Panc1 (cell line): Measurements from ENCODE around the gene L3MBTL3. TPM values are rescaled to one million over a fixed set of nuclear protein-coding genes. Genes with fewer than 3 reads are reported as not detected.

Source experiments
- ATAC-seq: fragments of 200-7000 bp; cut with Tn5 transposase; 2 replicates; pipeline ENCODE4 v1.9.1; 2020; ENCODE audit warnings: mild to moderate bottlenecking, moderate library complexity
- BruUV-seq: library from RNA; stranded (reverse); fragments of 400-500 nt; replicated peaks from 2 replicates; lab custom pipeline; 2021; lab: Mats Ljungman, UMichigan
- CTCF ChIA-PET: fragments of 300-600 bp; sonication (Branson Sonifier 250); formaldehyde crosslinking; loops from one replicate; lab custom pipeline; 2022; ENCODE audit warnings: antibody characterized with exemption; lab: Charles Lee
- POLR2A ChIA-PET: fragments of 300-600 bp; sonication (Branson Sonifier 250); formaldehyde crosslinking; loops from one replicate; lab custom pipeline; 2022; ENCODE audit warnings: antibody characterized with exemption; lab: Charles Lee
- DNase-seq: peaks from one replicate; pipeline ENCODE4 v3.0.0-alpha.2; 2010; ENCODE audit warnings: low read depth, low spot score
- H3K27ac ChIP-seq: 2 replicates; pipeline ENCODE4 v1.5.1; 2011; ENCODE audit warnings: mild to moderate bottlenecking, low read length, inconsistent platforms
- H3K27me3 ChIP-seq: fragments of 200-500 bp; sonication (Bioruptor generic); 2 replicates; pipeline ENCODE4 v1.6.0; 2014; ENCODE audit warnings: low read length, inconsistent platforms; ENCODE audit not compliant: control insufficient read depth, insufficient read depth
- H3K36me3 ChIP-seq: fragments of 200-500 bp; sonication (Bioruptor generic); 2 replicates; pipeline ENCODE4 v1.5.1; 2014; ENCODE audit warnings: inconsistent platforms, mild to moderate bottlenecking, low read length, moderate library complexity; ENCODE audit not compliant: control insufficient read depth, insufficient read depth
- H3K4me1 ChIP-seq: 2 replicates; pipeline ENCODE4 v1.5.1; 2011; ENCODE audit warnings: inconsistent platforms, mild to moderate bottlenecking, low read length, moderate library complexity; ENCODE audit not compliant: control insufficient read depth, insufficient read depth
- H3K4me3 ChIP-seq, 2 experiments: 2 replicates each; pipeline ENCODE4 v1.5.1; 2011 to 2012; ENCODE audit warnings: low read depth in 2 of 2, low read length in 2 of 2, mild to moderate bottlenecking in 2 of 2, inconsistent platforms in 1 of 2, moderate library complexity in 1 of 2
- H3K9me3 ChIP-seq: fragments of 200-500 bp; sonication (Bioruptor generic); 2 replicates; pipeline ENCODE4 v1.5.1; 2014; ENCODE audit warnings: low read depth, mild to moderate bottlenecking, inconsistent platforms, low read length, moderate library complexity; ENCODE audit not compliant: control insufficient read depth, insufficient read depth
- CTCF ChIP-seq: fragments of 450-650 bp; IDR thresholded peaks from 2 replicates; pipeline ENCODE4 v1.5.1; 2017; ENCODE audit warnings: mild to moderate bottlenecking
- POLR2AphosphoS5 ChIP-seq: IDR thresholded peaks from 2 replicates; pipeline ENCODE4 v1.6.1; 2012; ENCODE audit warnings: mild to moderate bottlenecking, low read depth, low read length, moderate library complexity
- SIN3A ChIP-seq: IDR thresholded peaks from 2 replicates; pipeline ENCODE4 v1.6.1; 2012; ENCODE audit warnings: low read depth, mild to moderate bottlenecking, low read length, moderate library complexity, borderline replicate concordance; ENCODE audit not compliant: insufficient read depth
- TCF7L2 ChIP-seq: IDR thresholded peaks from 2 replicates; pipeline ENCODE4 v1.6.1; 2011; ENCODE audit warnings: mild to moderate bottlenecking, low read depth, low read length, inconsistent platforms
- in situ Hi-C: cut with HindIII; loops from 2 replicates; pipeline ENCODE4 v1.10.0; 2016; ENCODE audit warnings: low sequenced_read_pairs, low pct_unique_long_range_greater_than_20kb
- intact Hi-C: fragments of 100-400 bp; cut with micrococcal nuclease; formaldehyde crosslinking; loops from one replicate; pipeline ENCODE4 v1.10.0; 2022; ENCODE audit not compliant: unreplicated experiment
- total RNA-seq: library from RNA; stranded (reverse); gene quantifications from one replicate; pipeline ENCODE4 v1.2.1, GENCODE V29; 2021; ENCODE audit not compliant: unreplicated experiment
- TF ChIP-seq, protein P1 (sequence below), 2 experiments: IDR thresholded peaks; 2 replicates each; pipeline ENCODE4 v1.6.1; 2011 to 2012; ENCODE audit warnings: low read depth in 2 of 2, control low read depth in 1 of 2, low read length in 1 of 2, mild to moderate bottlenecking in 1 of 2, moderate library complexity in 1 of 2; ENCODE audit not compliant: insufficient read depth in 1 of 2

L3MBTL3 gene
- total RNA-seq, 1 experiment from 2014 or later, result 4.2 TPM

DNA sequence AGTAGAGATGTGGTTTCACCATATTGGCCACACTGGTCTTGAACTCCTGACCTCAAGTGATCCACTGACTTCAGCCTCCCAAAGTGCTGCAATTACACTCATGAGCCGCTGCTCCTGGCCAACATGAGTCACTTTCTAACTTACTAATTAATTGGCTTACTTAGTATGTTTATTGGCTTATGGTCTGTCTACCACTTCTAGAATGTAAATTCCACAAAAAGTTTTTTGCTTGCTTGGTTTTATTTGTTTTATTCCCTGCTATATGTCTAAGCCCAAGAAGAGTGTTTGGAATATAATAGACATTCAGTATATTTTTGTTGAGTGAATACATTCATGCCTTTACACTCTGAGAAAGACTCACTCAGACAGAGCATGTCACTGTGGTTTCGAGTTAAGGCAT, 118.4 kb downstream of the L3MBTL3 start:
- CTCF ChIA-PET, result no interaction called here
- no peak for ATAC-seq
- no TSS peak for BruUV-seq

DNA sequence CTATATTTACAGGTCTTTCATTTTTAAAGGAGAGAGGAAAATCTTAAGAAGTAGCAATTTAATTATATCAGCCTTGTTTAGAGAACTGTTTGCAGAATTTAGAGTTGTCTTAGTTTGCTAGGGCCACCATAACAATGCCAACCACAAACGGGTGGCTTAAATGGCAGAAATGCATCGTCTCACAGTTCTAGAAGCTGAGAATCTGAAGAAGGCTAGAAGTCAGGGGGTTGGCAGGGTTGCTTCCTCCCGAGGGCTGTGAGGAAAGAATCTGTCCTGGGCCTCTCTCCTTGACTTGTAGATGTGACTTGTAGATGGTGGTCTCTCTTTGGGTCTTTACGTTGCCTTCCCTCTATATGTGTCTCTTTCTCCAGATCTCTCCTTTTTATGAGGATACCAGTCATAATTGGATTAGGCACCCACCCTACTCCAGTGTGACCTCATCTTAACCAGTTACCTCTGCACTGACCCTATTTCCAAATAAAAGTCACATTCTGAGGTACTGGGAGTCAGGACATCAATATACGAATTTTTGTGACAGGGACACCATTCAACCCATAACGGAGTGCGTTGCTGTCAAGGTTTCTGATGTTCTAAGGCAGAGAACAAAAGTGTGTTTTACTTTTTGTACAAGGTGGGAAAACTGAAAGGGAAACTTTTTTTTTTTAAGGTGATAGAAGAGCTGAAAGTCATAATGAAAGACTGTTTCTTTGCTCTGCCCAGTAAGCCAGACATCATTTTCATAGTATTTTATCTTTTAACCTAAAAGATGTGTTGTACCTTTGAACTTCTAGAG, 119.9 kb downstream of the L3MBTL3 start:
- TF ChIP-seq CTCF, result no peak
- TF ChIP-seq TCF7L2, result no peak
- TF ChIP-seq, protein P1, sequence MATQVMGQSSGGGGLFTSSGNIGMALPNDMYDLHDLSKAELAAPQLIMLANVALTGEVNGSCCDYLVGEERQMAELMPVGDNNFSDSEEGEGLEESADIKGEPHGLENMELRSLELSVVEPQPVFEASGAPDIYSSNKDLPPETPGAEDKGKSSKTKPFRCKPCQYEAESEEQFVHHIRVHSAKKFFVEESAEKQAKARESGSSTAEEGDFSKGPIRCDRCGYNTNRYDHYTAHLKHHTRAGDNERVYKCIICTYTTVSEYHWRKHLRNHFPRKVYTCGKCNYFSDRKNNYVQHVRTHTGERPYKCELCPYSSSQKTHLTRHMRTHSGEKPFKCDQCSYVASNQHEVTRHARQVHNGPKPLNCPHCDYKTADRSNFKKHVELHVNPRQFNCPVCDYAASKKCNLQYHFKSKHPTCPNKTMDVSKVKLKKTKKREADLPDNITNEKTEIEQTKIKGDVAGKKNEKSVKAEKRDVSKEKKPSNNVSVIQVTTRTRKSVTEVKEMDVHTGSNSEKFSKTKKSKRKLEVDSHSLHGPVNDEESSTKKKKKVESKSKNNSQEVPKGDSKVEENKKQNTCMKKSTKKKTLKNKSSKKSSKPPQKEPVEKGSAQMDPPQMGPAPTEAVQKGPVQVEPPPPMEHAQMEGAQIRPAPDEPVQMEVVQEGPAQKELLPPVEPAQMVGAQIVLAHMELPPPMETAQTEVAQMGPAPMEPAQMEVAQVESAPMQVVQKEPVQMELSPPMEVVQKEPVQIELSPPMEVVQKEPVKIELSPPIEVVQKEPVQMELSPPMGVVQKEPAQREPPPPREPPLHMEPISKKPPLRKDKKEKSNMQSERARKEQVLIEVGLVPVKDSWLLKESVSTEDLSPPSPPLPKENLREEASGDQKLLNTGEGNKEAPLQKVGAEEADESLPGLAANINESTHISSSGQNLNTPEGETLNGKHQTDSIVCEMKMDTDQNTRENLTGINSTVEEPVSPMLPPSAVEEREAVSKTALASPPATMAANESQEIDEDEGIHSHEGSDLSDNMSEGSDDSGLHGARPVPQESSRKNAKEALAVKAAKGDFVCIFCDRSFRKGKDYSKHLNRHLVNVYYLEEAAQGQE (IDR thresholded peaks at IDR 0.05; ENCODE audit: insufficient read depth in 1 of 2, low read depth in 2 of 2, low read length in 1 of 2), result no peak
- TF ChIP-seq SIN3A, result no peak
- TF ChIP-seq POLR2AphosphoS5, result no peak
- Histone ChIP-seq H3K4me3 (no peak overlapping the region), H3K27me3 (no peaks in the 10 kb centered on the region), H3K4me1 (no peaks in the 10 kb centered on the region), H3K36me3 (no peaks in the 10 kb centered on the region), H3K27ac (no peak overlapping the region), H3K9me3 (no peaks in the 10 kb centered on the region)
- in situ Hi-C loops, result no loop called here
- ChIA-PET CTCF (no interaction called here), POLR2A (no interaction called here)
- intact Hi-C loops, result no loop called here
- ATAC-seq (no peak), DNase-seq (no peak)
- BruUV-seq, result no TSS peak

More for the DNA sequence above, 118.4 kb downstream of the L3MBTL3 start:
- H3K9me3 ChIP-seq, result no peaks in the 10 kb centered on the region
- no peaks in the 10 kb centered on the region for H3K36me3 ChIP-seq
- DNase-seq, result no peak
- TF ChIP-seq SIN3A, result no peak
- TF ChIP-seq CTCF, result no peak
- H3K4me1 ChIP-seq, result no peaks in the 10 kb centered on the region
- in situ Hi-C loops (no loop called here), intact Hi-C loops (no loop called here)
- no peaks in the 10 kb centered on the region for H3K27me3 ChIP-seq
- H3K27ac ChIP-seq, result no peak overlapping the region
- POLR2A ChIA-PET, result no interaction called here
- H3K4me3 ChIP-seq, result no peak overlapping the region
